ENCODE measurements around the gene ETNPPL.

GRCh38 chr4:108693819-108694218, 69.0 kb downstream of the ETNPPL start:
- TF ChIP-seq EZH2phosphoT487 (IDR thresholded peaks at IDR 0.05; ENCODE audit: borderline replicate concordance, low read length): no peak
- TF ChIP-seq EZH2 (IDR thresholded peaks at IDR 0.05; ENCODE audit: low read length, unreplicated experiment): no peak
- no peak for TF ChIP-seq CTCF (conservative IDR thresholded peaks at IDR 0.05; ENCODE audit: low read depth, low read length)
